GM12878 (cell line): ENCODE data around the gene SSBP1. TPM values are rescaled to one million over a fixed set of nuclear protein-coding genes. Genes with fewer than 3 reads are reported as not detected.

Experiments
- IRF3 ChIP-seq: fragments of 450-650 bp; IDR thresholded peaks from 2 replicates; pipeline ENCODE4 v1.6.1; 2014; ENCODE audit warnings: mild to moderate bottlenecking
- MEF2A ChIP-seq: IDR thresholded peaks from 2 replicates; pipeline ENCODE4 v1.6.1; 2011; ENCODE audit warnings: low read depth, mild to moderate bottlenecking, low read length, moderate library complexity; ENCODE audit not compliant: insufficient read depth
- MYB ChIP-seq: fragments of 150-350 bp; IDR thresholded peaks from 2 replicates; pipeline ENCODE4 v1.6.1; 2014; ENCODE audit warnings: mild to moderate bottlenecking, low read depth, low read length, borderline replicate concordance
- NBN ChIP-seq: fragments of 450-650 bp; IDR thresholded peaks from 2 replicates; pipeline ENCODE4 v1.6.1; 2016
- REST ChIP-seq: IDR thresholded peaks from 2 replicates; pipeline ENCODE4 v1.6.1; 2012; ENCODE audit warnings: mild to moderate bottlenecking, low read depth, low read length
- SMC3 ChIP-seq: IDR thresholded peaks from 2 replicates; pipeline ENCODE4 v1.6.1; 2011; ENCODE audit warnings: low read length, improper control_type of control experiment, borderline replicate concordance
- SRF ChIP-seq, 2 experiments: IDR thresholded peaks; 2 replicates each; pipeline ENCODE4 v1.6.1; 2011; ENCODE audit warnings: low read depth in 2 of 2, low read length in 2 of 2, mild to moderate bottlenecking in 1 of 2, moderate library complexity in 1 of 2
- WRNIP1 ChIP-seq: IDR thresholded peaks from 2 replicates; pipeline ENCODE4 v1.6.1; 2011; ENCODE audit warnings: low read depth, low read length, improper control_type of control experiment, borderline replicate concordance
- ZBTB11 ChIP-seq: fragments of 450-650 bp; formaldehyde crosslinking; IDR thresholded peaks from 2 replicates; pipeline ENCODE4 v1.5.0; 2022; ENCODE audit warnings: mild to moderate bottlenecking, missing genetic modification characterization
- ZNF687 ChIP-seq: fragments of 450-650 bp; IDR thresholded peaks from 2 replicates; pipeline ENCODE4 v1.6.1; 2017; ENCODE audit warnings: mild to moderate bottlenecking, moderate library complexity
- ZZZ3 ChIP-seq: IDR thresholded peaks from 2 replicates; pipeline ENCODE4 v1.6.1; 2011; ENCODE audit warnings: low read depth; ENCODE audit not compliant: control insufficient read depth, insufficient read length
- polyA plus RNA-seq, 11 experiments: library from polyadenylated mRNA; depleted of rRNA in 4 of 11; unstranded in 6 of 11; stranded (reverse) in 5 of 11; fragments of >200 nt; fragmentation: Nextera tagmentation in 4 of 11; fragmentation: Illumina TruSeq in 1 of 11; extraction: Ambion mirVana in 4 of 11; extraction: Trizol in 1 of 11; gene quantifications; 1 replicate in 1 of 11; 2 replicates in 10 of 11; pipeline versions ENCODE4 v1.2.1 to v1.2.3, GENCODE V29; 2011 to 2016; ENCODE audit warnings: inconsistent platforms in 2 of 11, missing spikeins in 2 of 11, low read depth in 1 of 11
- total RNA-seq, 4 experiments: library from RNA; depleted of rRNA in 3 of 4; stranded (reverse); fragments of >200 nt in 3 of 4; fragmentation: Illumina TruSeq in 1 of 4; extraction: Trizol in 1 of 4; gene quantifications; 2 replicates each; pipeline versions ENCODE4 v1.2.1 to v1.2.3, GENCODE V29; 2013 to 2021

SSBP1 gene
- total and polyA plus RNA-seq, 10 of the 15 experiments (the other 5 are each of a cell fraction or from before 2014, with no cell fraction given), result 191 to 998 (median 418) TPM

- TF ChIP-seq ZNF687 (no peak), ZBTB11 (CRISPR knock-in tag) (no peak), NBN (no peak), WRNIP1 (no peak), ZZZ3 (no peak), SMC3 (no peak), MYB (no peak), SRF (IDR thresholded peaks at IDR 0.05; ENCODE audit: low read depth in 2 of 2, low read length in 2 of 2) (no peak), MEF2A (no peak), REST (no peak), IRF3 (no peak)
Observed at GRCh38 chr7:141739250-141739649, 1.1 kb downstream of the SSBP1 start (continued).
